Endodermal cell (in vitro differentiated cells): ENCODE measurements around the gene S100A4. TPM values are rescaled to one million over a fixed set of nuclear protein-coding genes. Genes with fewer than 3 reads are reported as not detected.
A peak's percentile ranks its signal among the peaks of the same experiment; 100 is the strongest.

Experiments used
- DNase-seq: peaks from one replicate; pipeline ENCODE4 v3.0.0-alpha.2; 2017
- H3K27ac ChIP-seq: 2 replicates; pipeline ENCODE4 v1.5.1; 2013; ENCODE audit warnings: mild to moderate bottlenecking, low read depth, low read length, moderate library complexity
- H3K27me3 ChIP-seq: 2 replicates; pipeline ENCODE4 v1.6.1; 2013; ENCODE audit warnings: mild to moderate bottlenecking, low read length, moderate library complexity; ENCODE audit not compliant: insufficient read depth, control insufficient read depth, poor library complexity, severe bottlenecking
- H3K36me3 ChIP-seq: 2 replicates; pipeline ENCODE4 v1.7.0; 2013; ENCODE audit warnings: mild to moderate bottlenecking, low read length, moderate library complexity; ENCODE audit not compliant: control insufficient read depth, insufficient read depth
- H3K4me1 ChIP-seq: one replicate; pipeline ENCODE4 v1.7.0; 2013; ENCODE audit warnings: low read length; ENCODE audit not compliant: control insufficient read depth, insufficient read depth
- H3K4me3 ChIP-seq: 2 replicates; pipeline ENCODE4 v1.5.1; 2013; ENCODE audit warnings: mild to moderate bottlenecking, low read length, moderate library complexity
- H3K9ac ChIP-seq: 2 replicates; pipeline ENCODE4 v1.6.1; 2013; ENCODE audit warnings: mild to moderate bottlenecking, low read length, moderate library complexity; ENCODE audit not compliant: poor library complexity, severe bottlenecking; ENCODE audit errors: extremely low read depth
- H3K9me3 ChIP-seq: 2 replicates; pipeline ENCODE4 v1.6.1; 2013; ENCODE audit warnings: mild to moderate bottlenecking, low read length, moderate library complexity; ENCODE audit not compliant: control insufficient read depth
- H3K27ac Mint-ChIP-seq: 2 replicates; pipeline ENCODE4 v1.8.0; 2020; ENCODE audit warnings: mixed read lengths
- H3K27me3 Mint-ChIP-seq: 2 replicates; pipeline ENCODE4 v1.8.0; 2021; ENCODE audit warnings: mild to moderate bottlenecking, mixed read lengths; ENCODE audit not compliant: insufficient read depth
- H3K36me3 Mint-ChIP-seq: 2 replicates; pipeline ENCODE4 v1.8.0; 2020; ENCODE audit warnings: low read depth, mixed read lengths
- H3K4me1 Mint-ChIP-seq: 2 replicates; pipeline ENCODE4 v1.8.0; 2020; ENCODE audit warnings: mixed read lengths
- H3K4me3 Mint-ChIP-seq: 2 replicates; pipeline ENCODE4 v1.8.0; 2020; ENCODE audit warnings: mild to moderate bottlenecking, moderate library complexity, mixed read lengths
- H3K9me3 Mint-ChIP-seq: 2 replicates; pipeline ENCODE4 v1.8.0; 2020; ENCODE audit warnings: mild to moderate bottlenecking, mixed read lengths
- WGBS, 2 experiments: methylation state at CpG; one replicate each; pipeline versions ENCODE4 v1.1.5 to v1.1.7; 2013; ENCODE audit warnings: missing lambda C conversion rate in 2 of 2, mixed read lengths in 1 of 2; ENCODE audit not compliant: insufficient coverage in 1 of 2, insufficient read length in 1 of 2; 5-methylcytosine and 5-hydroxymethylcytosine counted together
- total RNA-seq, 2 donors: library from RNA; stranded (reverse); fragmentation: NEBNext Ultra II Directional in 1 of 2; extraction: Animal tissue kit (Norgen Biotek cat#: 25700) in 1 of 2; gene quantifications; 2 replicates in 1 of 2; 3 replicates in 1 of 2; pipeline ENCODE4 v1.2.1, GENCODE V29; 2021
- TF ChIP-seq, protein P1 (sequence below): fragments of 200-600 bp; sonication (generic); conservative IDR thresholded peaks from 2 replicates; pipeline ENCODE4 v1.5.0; 2021; ENCODE audit warnings: antibody characterized with exemption, mild to moderate bottlenecking

Gene S100A4
- total RNA-seq, 2 donors from 2014 or later = 4.9 to 6.2 TPM

DNA sequence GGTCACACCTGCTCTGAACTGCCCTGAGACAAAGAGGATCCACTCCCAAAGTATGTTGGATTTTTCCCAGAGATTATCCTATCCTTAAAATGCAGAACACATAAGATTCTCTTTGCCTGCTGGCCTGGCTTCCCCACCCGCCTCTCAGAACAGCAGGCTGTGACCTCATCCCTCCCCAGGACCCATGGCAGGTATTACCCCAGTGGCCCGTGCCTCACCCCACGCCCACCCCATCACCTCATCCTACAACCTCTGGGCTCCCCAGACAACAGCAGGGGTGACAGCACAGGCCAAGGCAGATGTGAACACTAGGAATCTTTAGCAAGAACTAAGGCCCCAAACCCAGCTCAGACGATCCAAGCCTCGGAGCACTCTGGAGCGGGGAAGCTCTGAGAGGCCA is 50.1 kb downstream of the S100A4 start:
- Histone ChIP-seq H3K9me3 (no peaks in the 10 kb centered on the region), H3K4me3 (no peak overlapping the region), H3K9ac (no peak overlapping the region), H3K4me1 (no peaks in the 10 kb centered on the region), H3K36me3 (no peaks in the 10 kb centered on the region), H3K27me3 (no peaks in the 10 kb centered on the region), H3K27ac (no peak overlapping the region)
- no peaks in the 10 kb centered on the region for H3K36me3 Mint-ChIP-seq
- no peak overlapping the region for H3K4me3 Mint-ChIP-seq
- peaks cover 11% of the 10 kb centered on the region for H3K4me1 Mint-ChIP-seq
- H3K27me3 Mint-ChIP-seq = peaks cover 3% of the 10 kb centered on the region
- TF ChIP-seq, protein P1, sequence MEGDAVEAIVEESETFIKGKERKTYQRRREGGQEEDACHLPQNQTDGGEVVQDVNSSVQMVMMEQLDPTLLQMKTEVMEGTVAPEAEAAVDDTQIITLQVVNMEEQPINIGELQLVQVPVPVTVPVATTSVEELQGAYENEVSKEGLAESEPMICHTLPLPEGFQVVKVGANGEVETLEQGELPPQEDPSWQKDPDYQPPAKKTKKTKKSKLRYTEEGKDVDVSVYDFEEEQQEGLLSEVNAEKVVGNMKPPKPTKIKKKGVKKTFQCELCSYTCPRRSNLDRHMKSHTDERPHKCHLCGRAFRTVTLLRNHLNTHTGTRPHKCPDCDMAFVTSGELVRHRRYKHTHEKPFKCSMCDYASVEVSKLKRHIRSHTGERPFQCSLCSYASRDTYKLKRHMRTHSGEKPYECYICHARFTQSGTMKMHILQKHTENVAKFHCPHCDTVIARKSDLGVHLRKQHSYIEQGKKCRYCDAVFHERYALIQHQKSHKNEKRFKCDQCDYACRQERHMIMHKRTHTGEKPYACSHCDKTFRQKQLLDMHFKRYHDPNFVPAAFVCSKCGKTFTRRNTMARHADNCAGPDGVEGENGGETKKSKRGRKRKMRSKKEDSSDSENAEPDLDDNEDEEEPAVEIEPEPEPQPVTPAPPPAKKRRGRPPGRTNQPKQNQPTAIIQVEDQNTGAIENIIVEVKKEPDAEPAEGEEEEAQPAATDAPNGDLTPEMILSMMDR = no peak
- 84 to 95% methylated on average over 4 to 6 of the region's 6 CpGs for WGBS, 2 experiments
- H3K27ac Mint-ChIP-seq = peak overlapping the region; percentile 74
- H3K9me3 Mint-ChIP-seq = no peaks in the 10 kb centered on the region
- no peak for DNase-seq

DNA sequence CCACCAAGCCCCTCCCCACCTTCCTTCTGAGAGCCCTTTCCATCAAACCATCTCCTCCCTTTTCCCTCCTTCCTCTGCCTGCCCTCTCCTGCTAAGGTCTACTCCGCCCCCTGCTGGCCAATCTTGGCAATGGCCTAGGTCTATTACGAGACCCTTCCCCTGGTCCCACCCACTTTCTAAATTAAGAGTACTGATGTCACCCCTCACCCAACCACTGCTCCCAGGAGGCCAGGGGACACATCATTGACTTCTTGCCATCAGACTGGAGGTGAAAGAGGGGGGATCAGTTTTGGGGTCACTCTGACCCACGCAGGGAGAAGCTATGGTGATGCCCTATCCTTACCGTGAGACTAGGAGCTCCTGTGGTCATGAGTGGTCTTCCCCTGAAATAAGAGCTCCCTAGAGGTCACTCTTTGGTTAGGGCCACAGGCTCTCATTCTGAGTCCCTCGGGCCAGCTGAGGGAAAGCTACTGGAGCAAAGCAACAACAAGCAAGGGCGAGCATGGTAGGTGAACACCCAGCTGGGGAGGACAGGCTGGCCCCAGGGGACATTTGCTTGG is 50.5 kb downstream of the S100A4 start:
- Mint-ChIP-seq H3K4me1 (peaks cover 11% of the 10 kb centered on the region), H3K9me3 (no peaks in the 10 kb centered on the region), H3K27me3 (peaks cover 3% of the 10 kb centered on the region), H3K27ac (peak overlapping the region; percentile 74), H3K4me3 (no peak overlapping the region), H3K36me3 (no peaks in the 10 kb centered on the region)
- TF ChIP-seq, protein P1 = peak; percentile 96
- peak; percentile 99 for DNase-seq
- WGBS, 2 experiments = 45 to 82% methylated on average over 1 to 6 of the region's 6 CpGs
- Histone ChIP-seq H3K27ac (no peak overlapping the region), H3K36me3 (no peaks in the 10 kb centered on the region), H3K4me3 (no peak overlapping the region), H3K9me3 (no peaks in the 10 kb centered on the region), H3K27me3 (no peaks in the 10 kb centered on the region), H3K9ac (no peak overlapping the region), H3K4me1 (no peaks in the 10 kb centered on the region)

Other genes starting within 250 kb of the S100A4 start
- not detected for gene PGLYRP3, start 232.9 kb downstream of the S100A4 start, total RNA-seq
- not detected for gene PGLYRP4, start 197.0 kb downstream of the S100A4 start, total RNA-seq
- not detected for gene S100A9, start 188.0 kb downstream of the S100A4 start, total RNA-seq
- not detected for gene S100A12, start 170.2 kb downstream of the S100A4 start, total RNA-seq
- not detected for gene S100A8, start 154.7 kb downstream of the S100A4 start, total RNA-seq
- not detected for gene S100A7A, start 129.3 kb downstream of the S100A4 start, total RNA-seq
- gene S100A7, start 85.2 kb downstream of the S100A4 start, total RNA-seq = not detected
- gene S100A6, start 9.8 kb downstream of the S100A4 start, total RNA-seq = 1 to 10 TPM; 3.7 to 7.5 TPM
- gene S100A5, start 4.9 kb downstream of the S100A4 start, total RNA-seq = not detected
- gene S100A3, start 3.5 kb upstream of the S100A4 start, total RNA-seq = not detected
- gene S100A2, start 20.0 kb upstream of the S100A4 start, total RNA-seq = 1 to 10 TPM in 1 of 2 donors, under 1 TPM in 1; 0.92 to 3.1 TPM
- 100 to 1,000 TPM; 149 to 152 TPM for gene S100A16, start 67.3 kb upstream of the S100A4 start, total RNA-seq
- 100 to 1,000 TPM in 1 of 2 donors, 10 to 100 TPM in 1; 53.8 to 119 TPM for gene S100A14, start 70.5 kb upstream of the S100A4 start, total RNA-seq
- gene S100A13, start 81.7 kb upstream of the S100A4 start, total RNA-seq = 100 to 1,000 TPM; 224 to 284 TPM
- gene S100A1, start 82.6 kb upstream of the S100A4 start, total RNA-seq = 1 to 10 TPM; 1.8 to 5.0 TPM
- 100 to 1,000 TPM in 1 of 2 donors, 10 to 100 TPM in 1; 98.4 to 117 TPM for gene CHTOP, start 88.3 kb upstream of the S100A4 start, total RNA-seq
- 10 to 100 TPM; 23.5 to 25.5 TPM for gene SNAPIN, start 112.9 kb upstream of the S100A4 start, total RNA-seq
- 100 to 1,000 TPM; 280 to 315 TPM for gene ILF2, start 125.2 kb upstream of the S100A4 start, total RNA-seq
- 1 to 10 TPM; 2.7 to 4.5 TPM for gene NPR1, start 132.9 kb upstream of the S100A4 start, total RNA-seq
- 100 to 1,000 TPM in 1 of 2 donors, 10 to 100 TPM in 1; 94.4 to 117 TPM for gene INTS3, start 182.2 kb upstream of the S100A4 start, total RNA-seq
- gene SLC27A3, start 229.6 kb upstream of the S100A4 start, total RNA-seq = 10 to 100 TPM; 60.6 to 64.5 TPM